Measurements from ENCODE around the gene CCNB1IP1. TPM values are rescaled to one million over a fixed set of nuclear protein-coding genes. Genes with fewer than 3 reads are reported as not detected.
"Not testable (repeated sequence)": the region's sequence is repeated elsewhere in the genome, so short reads cannot be mapped to it uniquely, and the experiment has no call there.

Gene CCNB1IP1
- total and polyA plus RNA-seq, 8 donors: 30.0 to 151 (median 126) TPM

GRCh38 chr14:20346713-20347112, 13.6 kb upstream of the CCNB1IP1 start:
- peaks cover 3 to 63% of the 10 kb centered on the region in 2 donors for H3K36me3 ChIP-seq
- no peaks in the 10 kb centered on the region for H3K9me3 ChIP-seq
- intact Hi-C loops (cut with DNase I): no loop called here
- no peak for DNase-seq
- no peak for ATAC-seq
- H3K27me3 ChIP-seq: no peaks in the 10 kb centered on the region
- no peak overlapping the region for H3K4me3 ChIP-seq
- peaks cover 0 to 10% of the 10 kb centered on the region in 2 donors for H3K4me1 ChIP-seq
- H3K27ac ChIP-seq: no peak overlapping the region
- TF ChIP-seq CTCF (IDR thresholded peaks at IDR 0.05): no peak

GRCh38 chr14:20345366-20345765, 12.3 kb upstream of the CCNB1IP1 start:
- intact Hi-C loops (cut with DNase I): no loop called here
- H3K36me3 ChIP-seq: peaks cover 0 to 50% of the 10 kb centered on the region in 2 donors
- no peak for TF ChIP-seq CTCF (IDR thresholded peaks at IDR 0.05)
- H3K9me3 ChIP-seq: no peaks in the 10 kb centered on the region
- H3K27me3 ChIP-seq: no peaks in the 10 kb centered on the region
- H3K4me3 ChIP-seq: no peak overlapping the region
- ATAC-seq: no peak
- DNase-seq: no peak
- H3K27ac ChIP-seq: no peak overlapping the region
- peaks cover 0 to 10% of the 10 kb centered on the region in 2 donors for H3K4me1 ChIP-seq

- no peak for TF ChIP-seq CTCF (IDR thresholded peaks at IDR 0.05)
- peak overlapping the region; percentile 86 to 93 for H3K27ac ChIP-seq
- ATAC-seq: no peak
- H3K4me1 ChIP-seq: peaks cover 0 to 10% of the 10 kb centered on the region in 2 donors
- intact Hi-C loops (cut with DNase I): no loop called here
- H3K36me3 ChIP-seq: peaks cover 0 to 35% of the 10 kb centered on the region in 2 donors
- H3K9me3 ChIP-seq: no peaks in the 10 kb centered on the region
- peak overlapping the region; percentile 48 to 78 for H3K4me3 ChIP-seq
- peak in 1 of 4 donors; percentile 34 for DNase-seq
- H3K27me3 ChIP-seq: no peaks in the 10 kb centered on the region
Measured at GRCh38 chr14:20343862-20344220, 10.8 kb upstream of the CCNB1IP1 start.

- Histone ChIP-seq H3K27ac (peak within 1 kb of the TSS; percentile 86 to 93), H3K36me3 (peaks cover 0 to 29% of the 10 kb centered on the region in 2 donors), H3K4me1 (peaks cover 0 to 10% of the 10 kb centered on the region in 2 donors), H3K27me3 (no peaks in the 10 kb centered on the region), H3K9me3 (no peaks in the 10 kb centered on the region), H3K4me3 (peak within 1 kb of the TSS; percentile 48 to 78)
- TF ChIP-seq CTCF (IDR thresholded peaks at IDR 0.05): no peak
- intact Hi-C loops (cut with DNase I): no loop called here
- DNase-seq (peak; percentile 97 to 100 (median 98)), ATAC-seq (peak; percentile 95)
Measured at GRCh38 chr14:20343092-20343861, 10.2 kb upstream of the CCNB1IP1 start, which contains the start of gene PARP2. Gene PARP2, plus strand, starts transcription at chr14:20343635. Its CDS starts 7 bp downstream, at chr14:20343642.

- Histone ChIP-seq H3K4me3 (peak overlapping the region; percentile 48 to 78), H3K27ac (peak overlapping the region; percentile 86 to 93), H3K27me3 (no peaks in the 10 kb centered on the region), H3K9me3 (no peaks in the 10 kb centered on the region), H3K36me3 (peaks cover 0 to 15% of the 10 kb centered on the region in 2 donors), H3K4me1 (peaks cover 0 to 10% of the 10 kb centered on the region in 2 donors)
- intact Hi-C loops (cut with DNase I): no loop called here
- DNase-seq: no peak
- no peak for ATAC-seq
- TF ChIP-seq CTCF (IDR thresholded peaks at IDR 0.05): no peak
Measured at GRCh38 chr14:20341646-20342045, 8.6 kb upstream of the CCNB1IP1 start.

- Histone ChIP-seq H3K36me3 (peaks cover 0 to 11% of the 10 kb centered on the region in 2 donors), H3K4me1 (peaks cover 0 to 10% of the 10 kb centered on the region in 2 donors)
- DNase-seq; H3K27me3 ChIP-seq; H3K27ac ChIP-seq; ATAC-seq; H3K9me3 ChIP-seq; H3K4me3 ChIP-seq; intact Hi-C loops (cut with DNase I): not testable (repeated sequence)
Measured at GRCh38 chr14:20341032-20341431, 8.0 kb upstream of the CCNB1IP1 start.
